ENCODE data around the gene CNOT2.

DNA sequence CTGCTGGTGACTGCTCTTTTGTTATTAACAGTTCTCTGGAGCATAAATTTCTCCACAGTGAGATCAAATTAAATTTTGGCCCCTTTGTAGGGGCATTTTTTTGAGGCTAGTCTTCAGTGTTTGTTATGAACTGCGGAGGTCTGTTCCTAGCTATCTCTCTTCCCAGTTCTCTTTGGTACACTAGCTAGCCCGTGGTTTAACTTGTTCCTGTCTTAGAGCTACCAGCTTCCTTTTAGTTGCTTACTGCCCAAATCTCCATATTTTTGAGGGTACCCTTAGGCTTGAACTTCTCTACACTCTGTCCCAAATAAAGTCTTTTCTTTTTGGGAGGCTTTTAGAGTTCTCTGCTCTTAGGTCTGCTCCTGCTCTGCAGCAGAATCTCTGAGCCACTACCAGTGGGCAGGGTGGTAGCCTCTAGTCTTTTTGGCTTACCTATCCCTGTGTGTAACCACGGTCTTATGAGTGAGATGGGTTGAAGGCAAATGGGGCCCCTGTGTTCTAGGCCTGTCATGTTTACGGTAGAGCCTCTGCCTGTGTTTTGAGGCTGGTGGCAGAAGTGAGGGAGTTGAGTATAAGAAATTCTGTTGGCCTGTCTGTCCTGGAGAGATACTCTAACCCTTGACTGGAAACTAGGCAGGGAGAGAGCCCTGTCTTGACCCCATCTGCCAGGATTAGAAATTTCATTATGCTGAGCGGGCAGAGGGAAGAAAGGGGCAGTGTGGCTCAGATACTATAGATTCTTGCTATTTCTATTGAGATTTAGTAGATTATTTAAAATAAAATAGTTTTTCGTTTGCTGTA lies 21.0 kb downstream of the CNOT2 start:
- TF ChIP-seq, protein P1, sequence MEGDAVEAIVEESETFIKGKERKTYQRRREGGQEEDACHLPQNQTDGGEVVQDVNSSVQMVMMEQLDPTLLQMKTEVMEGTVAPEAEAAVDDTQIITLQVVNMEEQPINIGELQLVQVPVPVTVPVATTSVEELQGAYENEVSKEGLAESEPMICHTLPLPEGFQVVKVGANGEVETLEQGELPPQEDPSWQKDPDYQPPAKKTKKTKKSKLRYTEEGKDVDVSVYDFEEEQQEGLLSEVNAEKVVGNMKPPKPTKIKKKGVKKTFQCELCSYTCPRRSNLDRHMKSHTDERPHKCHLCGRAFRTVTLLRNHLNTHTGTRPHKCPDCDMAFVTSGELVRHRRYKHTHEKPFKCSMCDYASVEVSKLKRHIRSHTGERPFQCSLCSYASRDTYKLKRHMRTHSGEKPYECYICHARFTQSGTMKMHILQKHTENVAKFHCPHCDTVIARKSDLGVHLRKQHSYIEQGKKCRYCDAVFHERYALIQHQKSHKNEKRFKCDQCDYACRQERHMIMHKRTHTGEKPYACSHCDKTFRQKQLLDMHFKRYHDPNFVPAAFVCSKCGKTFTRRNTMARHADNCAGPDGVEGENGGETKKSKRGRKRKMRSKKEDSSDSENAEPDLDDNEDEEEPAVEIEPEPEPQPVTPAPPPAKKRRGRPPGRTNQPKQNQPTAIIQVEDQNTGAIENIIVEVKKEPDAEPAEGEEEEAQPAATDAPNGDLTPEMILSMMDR (IDR thresholded peaks at IDR 0.05; ENCODE audit: insufficient read depth, low read length): no peak
- TF ChIP-seq, protein P2, sequence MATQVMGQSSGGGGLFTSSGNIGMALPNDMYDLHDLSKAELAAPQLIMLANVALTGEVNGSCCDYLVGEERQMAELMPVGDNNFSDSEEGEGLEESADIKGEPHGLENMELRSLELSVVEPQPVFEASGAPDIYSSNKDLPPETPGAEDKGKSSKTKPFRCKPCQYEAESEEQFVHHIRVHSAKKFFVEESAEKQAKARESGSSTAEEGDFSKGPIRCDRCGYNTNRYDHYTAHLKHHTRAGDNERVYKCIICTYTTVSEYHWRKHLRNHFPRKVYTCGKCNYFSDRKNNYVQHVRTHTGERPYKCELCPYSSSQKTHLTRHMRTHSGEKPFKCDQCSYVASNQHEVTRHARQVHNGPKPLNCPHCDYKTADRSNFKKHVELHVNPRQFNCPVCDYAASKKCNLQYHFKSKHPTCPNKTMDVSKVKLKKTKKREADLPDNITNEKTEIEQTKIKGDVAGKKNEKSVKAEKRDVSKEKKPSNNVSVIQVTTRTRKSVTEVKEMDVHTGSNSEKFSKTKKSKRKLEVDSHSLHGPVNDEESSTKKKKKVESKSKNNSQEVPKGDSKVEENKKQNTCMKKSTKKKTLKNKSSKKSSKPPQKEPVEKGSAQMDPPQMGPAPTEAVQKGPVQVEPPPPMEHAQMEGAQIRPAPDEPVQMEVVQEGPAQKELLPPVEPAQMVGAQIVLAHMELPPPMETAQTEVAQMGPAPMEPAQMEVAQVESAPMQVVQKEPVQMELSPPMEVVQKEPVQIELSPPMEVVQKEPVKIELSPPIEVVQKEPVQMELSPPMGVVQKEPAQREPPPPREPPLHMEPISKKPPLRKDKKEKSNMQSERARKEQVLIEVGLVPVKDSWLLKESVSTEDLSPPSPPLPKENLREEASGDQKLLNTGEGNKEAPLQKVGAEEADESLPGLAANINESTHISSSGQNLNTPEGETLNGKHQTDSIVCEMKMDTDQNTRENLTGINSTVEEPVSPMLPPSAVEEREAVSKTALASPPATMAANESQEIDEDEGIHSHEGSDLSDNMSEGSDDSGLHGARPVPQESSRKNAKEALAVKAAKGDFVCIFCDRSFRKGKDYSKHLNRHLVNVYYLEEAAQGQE (IDR thresholded peaks at IDR 0.05; ENCODE audit: insufficient replicate concordance, low read depth): no peak
- TF ChIP-seq POLR2AphosphoS5 (IDR thresholded peaks at IDR 0.05; ENCODE audit: low read depth) (no peak), GABPA (IDR thresholded peaks at IDR 0.05; ENCODE audit: low read depth) (no peak), SPI1 (IDR thresholded peaks at IDR 0.05; ENCODE audit: borderline replicate concordance, low read depth) (no peak)

Data from HL-60 (cell line).